C4-2B (cell line): ENCODE measurements around the gene LDLRAP1.

ENCODE experiments used
- CTCF ChIP-seq: fragments of 450-650 bp; conservative IDR thresholded peaks from 2 replicates; pipeline ENCODE4 v1.5.1; 2017; ENCODE audit warnings: mild to moderate bottlenecking
- ZFX ChIP-seq: fragments of 450-650 bp; IDR thresholded peaks from 2 replicates; pipeline ENCODE4 v1.6.1; 2017

- TF ChIP-seq CTCF (no peak), ZFX (no peak)
Observed at GRCh38 chr1:25561421-25562100, 18.2 kb downstream of the LDLRAP1 start.
